H1 (cell line): ENCODE results near the gene E2F1. TPM values are rescaled to one million over a fixed set of nuclear protein-coding genes. Genes with fewer than 3 reads are reported as not detected.

Source experiments
- CTCF ChIA-PET: fragments of 300-600 bp; sonication (Branson Sonifier 250); formaldehyde crosslinking; loops from one replicate; lab custom pipeline; 2021; ENCODE audit not compliant: partially characterized antibody; lab: Charles Lee
- POLR2A ChIA-PET: fragments of 300-600 bp; sonication (Branson Sonifier 250); formaldehyde crosslinking; loops from one replicate; lab custom pipeline; 2021; ENCODE audit warnings: inconsistent platforms; ENCODE audit not compliant: partially characterized antibody; lab: Charles Lee
- DNase-seq, 2 experiments: peaks; one replicate each; pipeline versions ENCODE4 v3.0.0 to v3.0.0-alpha.2; 2010 to 2022; ENCODE audit warnings: low spot score in 2 of 2, low read depth in 1 of 2, mixed read lengths in 1 of 2
- FAIRE-seq: peaks from 2 replicates; lab custom pipeline; 2011; peaks lifted over from hg19 to GRCh38; lab: Jason Lieb, UNC
- H2AFZ ChIP-seq: 2 replicates; pipeline ENCODE4 v1.8.1; 2012; ENCODE audit warnings: low read length, inconsistent platforms
- H2AK5ac ChIP-seq: 2 replicates; pipeline ENCODE4 v1.6.1; 2013; ENCODE audit warnings: low read depth, low read length
- H2BK120ac ChIP-seq: replicated peaks from 2 replicates; pipeline ENCODE3; 2013; ENCODE audit warnings: low read depth, low read length, inconsistent platforms
- H2BK12ac ChIP-seq: 2 replicates; pipeline ENCODE4 v1.6.1; 2013; ENCODE audit warnings: low read depth, low read length
- H2BK15ac ChIP-seq: 2 replicates; pipeline ENCODE4 v1.6.1; 2013; ENCODE audit warnings: low read length
- H2BK20ac ChIP-seq: 2 replicates; pipeline ENCODE4 v1.6.1; 2013; ENCODE audit warnings: low read length
- H2BK5ac ChIP-seq: 2 replicates; pipeline ENCODE4 v1.6.1; 2013; ENCODE audit warnings: low read depth, low read length
- H3K14ac ChIP-seq: 2 replicates; pipeline ENCODE4 v1.6.1; 2013; ENCODE audit warnings: inconsistent platforms; ENCODE audit not compliant: insufficient read length
- H3K18ac ChIP-seq: 2 replicates; pipeline ENCODE4 v1.6.1; 2013; ENCODE audit warnings: low read length; ENCODE audit errors: extremely low read depth
- H3K23ac ChIP-seq: 2 replicates; pipeline ENCODE4 v1.6.1; 2013; ENCODE audit warnings: inconsistent platforms; ENCODE audit not compliant: insufficient read length
- H3K23me2 ChIP-seq: 2 replicates; pipeline ENCODE4 v1.6.1; 2013; ENCODE audit warnings: low read depth, low read length
- H3K27ac ChIP-seq: 2 replicates; pipeline ENCODE4 v1.6.1; 2011; ENCODE audit warnings: low read depth, low read length, inconsistent platforms
- H3K27me3 ChIP-seq, 4 experiments: replicated peaks in 1 of 4; 1 replicate in 1 of 4; 2 replicates in 3 of 4; pipeline versions ENCODE4 v1.6.1 to v1.8.1; 2011 to 2013; ENCODE audit warnings: low read length in 3 of 4, mild to moderate bottlenecking in 3 of 4, inconsistent platforms in 2 of 4, mixed read lengths in 2 of 4, moderate library complexity in 1 of 4; ENCODE audit not compliant: control insufficient read depth in 3 of 4, insufficient read depth in 3 of 4; ENCODE audit errors: extremely low read depth in 1 of 4
- H3K36me3 ChIP-seq, 4 experiments: 2 replicates each; pipeline versions ENCODE4 v1.6.1 to v1.8.1; 2011 to 2013; ENCODE audit warnings: mild to moderate bottlenecking in 4 of 4, low read length in 3 of 4, moderate library complexity in 2 of 4, control low read depth in 1 of 4, inconsistent platforms in 1 of 4; ENCODE audit not compliant: insufficient read depth in 4 of 4, control insufficient read depth in 2 of 4
- H3K4ac ChIP-seq: replicated peaks from 2 replicates; pipeline ENCODE3; 2013; ENCODE audit warnings: low read length, low read depth, mixed read lengths, inconsistent platforms; ENCODE audit not compliant: insufficient read length
- H3K4me1 ChIP-seq, 4 experiments: replicated peaks in 1 of 4; 1 replicate in 1 of 4; 2 replicates in 3 of 4; pipeline versions ENCODE4 v1.6.1 to v1.8.1; 2011 to 2013; ENCODE audit warnings: low read length in 3 of 4, inconsistent platforms in 2 of 4, mixed read lengths in 1 of 4; ENCODE audit not compliant: insufficient read depth in 4 of 4, control insufficient read depth in 3 of 4
- H3K4me2 ChIP-seq, 2 experiments: 2 replicates each; pipeline versions ENCODE4 v1.6.1 to v1.8.1; 2011 to 2013; ENCODE audit warnings: low read depth in 2 of 2, low read length in 2 of 2, control low read depth in 1 of 2, inconsistent platforms in 1 of 2, mild to moderate bottlenecking in 1 of 2; ENCODE audit not compliant: insufficient read depth in 1 of 2
- H3K4me3 ChIP-seq, 4 experiments: fragments of 200-600, 300-600 bp in 1 of 4; sonication (generic), shearing (Covaris generic), sonication (Bioruptor Twin) in 1 of 4; 2 replicates each; pipeline versions ENCODE4 v1.5.1 to v1.8.1; 2011 to 2016; ENCODE audit warnings: low read length in 4 of 4, low read depth in 3 of 4, control low read depth in 2 of 4, inconsistent platforms in 2 of 4, mild to moderate bottlenecking in 2 of 4, mixed read lengths in 1 of 4, moderate library complexity in 1 of 4; ENCODE audit not compliant: insufficient read depth in 2 of 4; ENCODE audit errors: extremely low read depth in 1 of 4
- H3K56ac ChIP-seq: replicated peaks from 2 replicates; pipeline ENCODE3; 2013; ENCODE audit warnings: low read depth, mild to moderate bottlenecking, mixed read lengths, low read length, inconsistent platforms; ENCODE audit not compliant: insufficient read length
- H3K79me1 ChIP-seq: 2 replicates; pipeline ENCODE4 v1.6.1; 2013; ENCODE audit warnings: low read depth, low read length, control low read depth
- H3K79me2 ChIP-seq, 2 experiments: 2 replicates each; pipeline versions ENCODE4 v1.6.1 to v1.8.1; 2012 to 2013; ENCODE audit warnings: low read length in 2 of 2, mild to moderate bottlenecking in 2 of 2, inconsistent platforms in 1 of 2; ENCODE audit not compliant: insufficient read depth in 2 of 2, control insufficient read depth in 1 of 2
- H3K9ac ChIP-seq, 4 experiments: replicated peaks in 1 of 4; 1 replicate in 1 of 4; 2 replicates in 3 of 4; pipeline versions ENCODE4 v1.6.1 to v1.8.1; 2011 to 2013; ENCODE audit warnings: low read depth in 3 of 4, low read length in 3 of 4, control low read depth in 2 of 4, mild to moderate bottlenecking in 2 of 4, moderate library complexity in 2 of 4, inconsistent platforms in 1 of 4; ENCODE audit errors: extremely low read depth in 1 of 4
- H3K9me3 ChIP-seq, 2 experiments: 2 replicates each; pipeline versions ENCODE4 v1.6.1 to v1.8.1; 2012 to 2013; ENCODE audit warnings: mild to moderate bottlenecking in 2 of 2, moderate library complexity in 2 of 2, control low read depth in 1 of 2, inconsistent platforms in 1 of 2, low read depth in 1 of 2, low read length in 1 of 2, mixed read lengths in 1 of 2; ENCODE audit not compliant: insufficient read depth in 2 of 2
- H4K20me1 ChIP-seq, 2 experiments: replicated peaks in 1 of 2; 2 replicates each; pipeline versions ENCODE3 to v1.8.1; 2011 to 2013; ENCODE audit warnings: inconsistent platforms in 2 of 2, low read length in 2 of 2, mild to moderate bottlenecking in 1 of 2; ENCODE audit not compliant: insufficient read depth in 2 of 2, control insufficient read depth in 1 of 2
- H4K5ac ChIP-seq: 2 replicates; pipeline ENCODE4 v1.6.1; 2013; ENCODE audit warnings: low read length, low read depth, mixed read lengths, inconsistent platforms; ENCODE audit not compliant: insufficient read length
- H4K8ac ChIP-seq: 2 replicates; pipeline ENCODE4 v1.8.0; 2013; ENCODE audit warnings: mild to moderate bottlenecking, moderate library complexity, low read length, inconsistent platforms; ENCODE audit not compliant: insufficient read depth; ENCODE audit errors: extremely low read depth
- H4K91ac ChIP-seq: replicated peaks from 2 replicates; pipeline ENCODE3; 2013; ENCODE audit warnings: low read length, mixed read lengths, inconsistent platforms; ENCODE audit not compliant: insufficient read length
- ATF3 ChIP-seq: IDR thresholded peaks from 2 replicates; pipeline ENCODE4 v1.6.1; 2011; ENCODE audit warnings: low read depth, mild to moderate bottlenecking, low read length; ENCODE audit not compliant: insufficient read depth
- BCL11A ChIP-seq, 2 experiments: IDR thresholded peaks; one replicate each; pipeline ENCODE4 v1.6.1; 2011; ENCODE audit warnings: low read depth in 2 of 2, low read length in 2 of 2, mild to moderate bottlenecking in 2 of 2
- CBX8 ChIP-seq: fragments of 300-800, 300-1000 bp; sonication (generic); IDR thresholded peaks from 2 replicates; pipeline ENCODE4 v1.7.1; 2016; ENCODE audit warnings: low read depth, low read length, borderline replicate concordance
- E2F6 ChIP-seq: IDR thresholded peaks from 2 replicates; pipeline ENCODE4 v1.6.1; 2012; ENCODE audit warnings: inconsistent platforms
- EZH2 ChIP-seq: fragments of 200-600 bp; sonication (generic); IDR thresholded peaks from 2 replicates; pipeline ENCODE4 v1.7.1; 2012; ENCODE audit warnings: low read depth, mild to moderate bottlenecking, moderate library complexity, low read length, inconsistent platforms; ENCODE audit not compliant: severe bottlenecking
- GABPA ChIP-seq: IDR thresholded peaks from 2 replicates; pipeline ENCODE4 v1.6.1; 2011; ENCODE audit warnings: mild to moderate bottlenecking, low read length, moderate library complexity, borderline replicate concordance; ENCODE audit not compliant: insufficient read depth
- HDAC6 ChIP-seq: IDR thresholded peaks from one replicate; pipeline ENCODE4 v1.7.1; 2012; ENCODE audit warnings: low read depth, mild to moderate bottlenecking, inconsistent platforms, low read length, moderate library complexity
- RBBP5 ChIP-seq: IDR thresholded peaks from 2 replicates; pipeline ENCODE4 v1.7.1; 2012; ENCODE audit warnings: low read depth, mild to moderate bottlenecking, inconsistent platforms, low read length, moderate library complexity, borderline replicate concordance
- SAP30 ChIP-seq: fragments of 300-600 bp; sonication (generic); IDR thresholded peaks from 2 replicates; pipeline ENCODE4 v1.7.1; 2012; ENCODE audit warnings: low read length, moderate library complexity, mild to moderate bottlenecking, inconsistent platforms; ENCODE audit not compliant: insufficient read depth, insufficient replicate concordance
- SIN3A ChIP-seq, 2 experiments: IDR thresholded peaks in 1 of 2; conservative IDR thresholded peaks in 1 of 2; 2 replicates each; pipeline ENCODE4 v1.6.1; 2011 to 2012; ENCODE audit warnings: low read length in 2 of 2, improper control_type of control experiment in 1 of 2, low read depth in 1 of 2, mild to moderate bottlenecking in 1 of 2
- SP4 ChIP-seq: IDR thresholded peaks from 2 replicates; pipeline ENCODE4 v1.6.1; 2012; ENCODE audit warnings: low read length, inconsistent platforms
- WGBS, 2 experiments: shearing (Covaris generic) in 1 of 2; methylation state at CpG; one replicate each; pipeline versions ENCODE4 v1.1.6 to v1.1.7; 2013 to 2015; ENCODE audit warnings: low lambda C conversion rate in 2 of 2, mixed read lengths in 2 of 2, inconsistent platforms in 1 of 2, low coverage in 1 of 2, missing lambda C conversion rate in 1 of 2; ENCODE audit not compliant: insufficient replicate concordance in 2 of 2, insufficient coverage in 1 of 2, insufficient read length in 1 of 2; ENCODE audit errors: extremely low coverage in 1 of 2, missing lambda C conversion rate in 1 of 2; 5-methylcytosine and 5-hydroxymethylcytosine counted together
- polyA plus RNA-seq, 7 experiments: library from polyadenylated mRNA; depleted of rRNA in 3 of 7; stranded (reverse) in 5 of 7; unstranded in 2 of 7; fragments of >200 nt in 5 of 7; fragments of 200-250 nt in 2 of 7; gene quantifications; 1 replicate in 5 of 7; 2 replicates in 1 of 7; 4 replicates in 1 of 7; pipeline versions ENCODE4 v1.2.1 to v1.2.3, GENCODE V29; 2011 to 2013; ENCODE audit warnings: missing spikeins in 2 of 7, mixed read lengths in 2 of 7
- total RNA-seq: library from RNA; stranded (reverse); fragmentation: NEBNext Ultra II Directional; extraction: Animal tissue kit (Norgen Biotek cat#: 25700); gene quantifications from 2 replicates; pipeline ENCODE4 v1.2.1, GENCODE V29; 2021

Gene E2F1
- total and polyA plus RNA-seq, 2 of the 8 experiments (the other 6 are each of a cell fraction or from before 2014, with no cell fraction given): 33.4 to 35.8 TPM

GRCh38 chr20:33713865-33714367 lies 27.7 kb upstream of the E2F1 start:
- no peak overlapping the region for H2BK120ac ChIP-seq
- H3K4ac ChIP-seq: no peak overlapping the region
- no peak overlapping the region for H3K14ac ChIP-seq
- no peaks in the 10 kb centered on the region; a peak in 1 of 8 replicates for H3K36me3 ChIP-seq
- ChIA-PET CTCF (interaction anchor here (0.6 to 1.2 kb wide), 3 partner anchors 16 to 416 kb away, joined by 3 read pairs; no protein-coding TSS in a partner anchor), POLR2A (interaction anchor here (1.3 kb wide), 1 partner anchor 29 kb away, joined by 4 read pairs; no protein-coding TSS in a partner anchor)
- no peak overlapping the region; the same call in 1 of the 2 replicates for H4K8ac ChIP-seq
- no peak overlapping the region for H2BK5ac ChIP-seq
- peaks cover 4 to 9% (median 6%) of the 10 kb centered on the region in 4 experiments for H3K4me1 ChIP-seq
- DNase-seq (no peak), FAIRE-seq (no peak)
- H3K27me3 ChIP-seq: no peaks in the 10 kb centered on the region
- H3K18ac ChIP-seq: no peak overlapping the region
- H3K79me1 ChIP-seq: no peaks in the 10 kb centered on the region
- H4K20me1 ChIP-seq: no peaks in the 10 kb centered on the region
- no peak overlapping the region for H2AFZ ChIP-seq
- H3K23me2 ChIP-seq: peaks cover 6% of the 10 kb centered on the region; the same call in 1 of the 2 replicates
- H2BK12ac ChIP-seq: no peak overlapping the region
- H3K23ac ChIP-seq: no peak overlapping the region
- H3K9me3 ChIP-seq: no peaks in the 10 kb centered on the region
- no peak overlapping the region for H3K56ac ChIP-seq
- H4K91ac ChIP-seq: no peak overlapping the region
- no peak overlapping the region for H4K5ac ChIP-seq
- H2BK15ac ChIP-seq: no peak overlapping the region
- H2AK5ac ChIP-seq: no peak overlapping the region
- no peak overlapping the region for H3K9ac ChIP-seq
- H3K4me3 ChIP-seq: no peak overlapping the region
- no peaks in the 10 kb centered on the region for H3K79me2 ChIP-seq
- H2BK20ac ChIP-seq: no peak overlapping the region
- no peak overlapping the region for H3K27ac ChIP-seq
- WGBS, 2 experiments: 94% methylated on average over 10 of the region's 10 CpGs; no CpG with 5 or more reads in 1 of the 2 experiments
- H3K4me2 ChIP-seq: no peak overlapping the region
- TF ChIP-seq ATF3 (no peak), E2F6 (no peak), EZH2 (no peak), RBBP5 (no peak), GABPA (no peak), SP4 (no peak), BCL11A (IDR thresholded peaks at IDR 0.05; ENCODE audit: low read depth in 2 of 2, low read length in 2 of 2) (no peak), HDAC6 (no peak), CBX8 (no peak), SAP30 (no peak), SIN3A (conservative IDR thresholded peaks at IDR 0.05 in 1 of 2, IDR thresholded peaks at IDR 0.05 in 1 of 2; ENCODE audit: low read depth in 1 of 2, low read length in 2 of 2) (no peak)
